Ovary (tissue), 9 donors: Measurements from ENCODE around the gene BORCS6. TPM values are rescaled to one million over a fixed set of nuclear protein-coding genes. Genes with fewer than 3 reads are reported as not detected.

Experiments used
- DNase-seq, 5 donors: peaks; one replicate each; pipeline ENCODE4 v3.0.0-alpha.2; 2019 to 2020
- H3K27ac ChIP-seq, 2 donors: fragments of 200-600 bp; one replicate each; pipeline versions ENCODE4 v1.5.1 to v1.8.0; 2019 to 2022
- H3K27me3 ChIP-seq: fragments of 200-600 bp; one replicate; pipeline ENCODE4 v1.8.0; 2022
- H3K36me3 ChIP-seq: fragments of 200-600 bp; sonication (generic); one replicate; pipeline ENCODE4 v1.5.1; 2019
- H3K4me1 ChIP-seq: one replicate; pipeline ENCODE4 v1.8.1; 2013; ENCODE audit warnings: mild to moderate bottlenecking, moderate library complexity; ENCODE audit not compliant: insufficient read depth
- H3K4me3 ChIP-seq: fragments of 200-600 bp; sonication (generic); one replicate; pipeline ENCODE4 v1.5.1; 2017
- H3K9me3 ChIP-seq, 2 donors: fragments of 200-600 bp in 1 of 2; sonication (generic) in 1 of 2; one replicate each; pipeline versions ENCODE4 v1.5.1 to v1.8.1; 2013 to 2019; ENCODE audit warnings: mild to moderate bottlenecking in 1 of 2, moderate library complexity in 1 of 2
- CTCF ChIP-seq, 3 donors: fragments of 450-650 bp in 2 of 3; fragments of 200-600 bp in 1 of 3; IDR thresholded peaks; one replicate each; pipeline versions ENCODE4 v1.5.1 to v1.8.0; 2016 to 2022; ENCODE audit warnings: antibody characterized with exemption in 3 of 3, mild to moderate bottlenecking in 1 of 3
- EP300 ChIP-seq: sonication (generic); formaldehyde crosslinking; IDR thresholded peaks from one replicate; pipeline ENCODE4 v1.6.1; 2017; ENCODE audit warnings: antibody characterized with exemption
- POLR2A ChIP-seq: fragments of 450-650 bp; IDR thresholded peaks from one replicate; pipeline ENCODE4 v1.6.1; 2017; ENCODE audit warnings: antibody characterized with exemption, mild to moderate bottlenecking, moderate library complexity
- WGBS, 3 donors: extraction: QIAGEN DNeasy Blood & Tissue Kit in 1 of 3; methylation state at CpG; one replicate each; pipeline versions ENCODE4 v1.1.5 to v1.1.7; 2013 to 2017; 5-methylcytosine and 5-hydroxymethylcytosine counted together
- intact Hi-C, 4 donors: fragments of 100-400 bp; cut with DNase I; formaldehyde crosslinking; loops; one replicate each; pipeline versions ENCODE4 v1.11.0 to v1.15.1; 2022 to 2023
- polyA plus RNA-seq, 2 donors: library from polyadenylated mRNA; stranded (reverse); fragments of 200-250 nt in 1 of 2; fragments of 350-450 nt in 1 of 2; fragmentation: Illumina TruSeq in 1 of 2; extraction: RNeasy Lipid Tissue Mini Kit (QIAGEN cat#74804) in 1 of 2; gene quantifications; one replicate each; pipeline ENCODE4 v1.2.3, GENCODE V29; 2013 to 2014
- total RNA-seq, 7 donors: library from RNA; depleted of rRNA in 2 of 7; stranded (reverse); fragments of >200 nt in 2 of 7; fragmentation: NEBNext Ultra II Directional in 3 of 7; extraction: Animal tissue kit (Norgen Biotek cat#: 25700) in 3 of 7; gene quantifications; one replicate each; pipeline versions ENCODE4 v1.1.0 to v1.2.4, GENCODE V29; 2016 to 2023
- donor health status: DM: no; HTN: no; CAD: no; lungs with moderate emphysema.
- donor health status: DM: no; HTN: no; CAD: no.
- donor health status: Bipolar disorder and iron deficiency.
- donor health status: DM: yes; HTN: yes; CAD: no.
- donor health status: DM: no; HTN: no; CAD: no.
- donor health status: DM: yes; HTN: yes; CAD: no.

The BORCS6 gene
- total and polyA plus RNA-seq, 9 donors, result 1.3 to 7.2 (median 6.7) TPM

- intact Hi-C loops, result no loop called here
- 89 to 91% (median 90%) methylated on average over 21 of the region's 21 CpGs for WGBS, 3 donors
- Histone ChIP-seq H3K9me3 (no peaks in the 10 kb centered on the region), H3K36me3 (no peaks in the 10 kb centered on the region), H3K27me3 (no peaks in the 10 kb centered on the region), H3K4me1 (no peaks in the 10 kb centered on the region), H3K4me3 (no peak overlapping the region), H3K27ac (no peak overlapping the region)
- no peak for DNase-seq
- no peak for TF ChIP-seq POLR2A
- TF ChIP-seq CTCF (IDR thresholded peaks at IDR 0.05), result no peak
- no peak for TF ChIP-seq EP300
Measured at GRCh38 chr17:8234361-8235270, 44.6 kb upstream of the BORCS6 start.

GRCh38 chr17:8231701-8232100 is 41.7 kb upstream of the BORCS6 start:
- intact Hi-C loops, result no loop called here
- no peaks in the 10 kb centered on the region for H3K36me3 ChIP-seq
- peaks cover 3% of the 10 kb centered on the region for H3K4me1 ChIP-seq
- no peak overlapping the region for H3K4me3 ChIP-seq
- WGBS, 3 donors, result 89 to 96% (median 95%) methylated on average over 10 of the region's 10 CpGs
- no peaks in the 10 kb centered on the region for H3K27me3 ChIP-seq
- H3K27ac ChIP-seq, result no peak overlapping the region
- H3K9me3 ChIP-seq, result no peaks in the 10 kb centered on the region
- DNase-seq, result no peak
- TF ChIP-seq POLR2A (no peak), EP300 (no peak), CTCF (IDR thresholded peaks at IDR 0.05) (no peak)

GRCh38 chr17:8227238-8227581 is 37.2 kb upstream of the BORCS6 start:
- no peak for DNase-seq
- WGBS, 3 donors, result 71 to 79% (median 76%) methylated on average over 4 of the region's 4 CpGs
- Histone ChIP-seq H3K4me1 (peaks cover 6% of the 10 kb centered on the region), H3K27ac (peak overlapping the region in 1 of 2 donors; percentile 72), H3K27me3 (no peaks in the 10 kb centered on the region), H3K4me3 (peak overlapping the region; percentile 27), H3K9me3 (no peaks in the 10 kb centered on the region), H3K36me3 (no peaks in the 10 kb centered on the region)
- no peak for TF ChIP-seq CTCF (IDR thresholded peaks at IDR 0.05)
- TF ChIP-seq EP300, result no peak
- TF ChIP-seq POLR2A, result no peak
- intact Hi-C loops, result loop anchor here in 1 of 4 donors (10.0 kb wide), 1 partner anchor 102 kb away; the partner anchor contains the start of gene HES7

GRCh38 chr17:8226536-8227237 is 36.7 kb upstream of the BORCS6 start:
- Histone ChIP-seq H3K4me1 (peaks cover 6% of the 10 kb centered on the region), H3K4me3 (peak overlapping the region; percentile 27), H3K9me3 (no peaks in the 10 kb centered on the region), H3K27me3 (no peaks in the 10 kb centered on the region), H3K36me3 (no peaks in the 10 kb centered on the region), H3K27ac (peak overlapping the region; percentile 58 to 72)
- intact Hi-C loops, result loop anchor here in 1 of 4 donors (10.0 kb wide), 1 partner anchor 102 kb away; the partner anchor contains the start of gene HES7
- 2 to 3% (median 2%) methylated on average over 32 of the region's 32 CpGs for WGBS, 3 donors
- no peak for TF ChIP-seq POLR2A
- no peak for TF ChIP-seq EP300
- TF ChIP-seq CTCF (IDR thresholded peaks at IDR 0.05), result no peak
- DNase-seq, result peak; percentile 77 to 84 (median 79)
